Ishikawa (cell line): ENCODE data around the gene DLL3.

ENCODE experiments used
- CEBPB ChIP-seq: IDR thresholded peaks from 2 replicates; pipeline ENCODE4 v1.6.1; 2012
- CREB1 ChIP-seq: IDR thresholded peaks from 2 replicates; pipeline ENCODE4 v1.6.1; 2012; ENCODE audit warnings: low read depth
- FOXM1 ChIP-seq: IDR thresholded peaks from 2 replicates; pipeline ENCODE4 v1.6.1; 2012; ENCODE audit warnings: low read depth, borderline replicate concordance
- MAX ChIP-seq: IDR thresholded peaks from 2 replicates; pipeline ENCODE4 v1.6.1; 2012
- RAD21 ChIP-seq: IDR thresholded peaks from 2 replicates; pipeline ENCODE4 v1.6.1; 2012; ENCODE audit warnings: low read depth
- TAF1 ChIP-seq: IDR thresholded peaks from 2 replicates; pipeline ENCODE4 v1.6.1; 2012; ENCODE audit warnings: low read depth, mild to moderate bottlenecking
- TEAD4 ChIP-seq: IDR thresholded peaks from 2 replicates; pipeline ENCODE4 v1.6.1; 2012
- YY1 ChIP-seq: IDR thresholded peaks from 2 replicates; pipeline ENCODE4 v1.6.1; 2012; ENCODE audit warnings: low read depth

GRCh38 chr19:39473443-39473960 is 25.2 kb upstream of the DLL3 start:
- no peak for TF ChIP-seq TAF1
- TF ChIP-seq MAX: no peak
- no peak for TF ChIP-seq RAD21
- TF ChIP-seq CEBPB: no peak
- no peak for TF ChIP-seq CREB1
- no peak for TF ChIP-seq TEAD4
- TF ChIP-seq YY1: no peak
- no peak for TF ChIP-seq FOXM1
